ENCODE measurements around the gene FOXS1. TPM values are rescaled to one million over a fixed set of nuclear protein-coding genes. Genes with fewer than 3 reads are reported as not detected.

FOXS1 gene
- total and polyA plus RNA-seq, 10 of the 15 experiments (the other 5 are each of a cell fraction or from before 2014, with no cell fraction given): not detected

- TF ChIP-seq CUX1 (IDR thresholded peaks at IDR 0.05; ENCODE audit: insufficient replicate concordance, low read depth, low read length): no peak
- no peak for TF ChIP-seq SMC3 (IDR thresholded peaks at IDR 0.05; ENCODE audit: borderline replicate concordance, low read length)
- TF ChIP-seq PRDM15 (CRISPR knock-in tag; IDR thresholded peaks at IDR 0.05): no peak
- TF ChIP-seq SRF (IDR thresholded peaks at IDR 0.05; ENCODE audit: low read depth in 2 of 2, low read length in 2 of 2): no peak
- no peak for TF ChIP-seq PML (IDR thresholded peaks at IDR 0.05; ENCODE audit: low read length)
- no peak for TF ChIP-seq IKZF2 (IDR thresholded peaks at IDR 0.05)
- no peak for TF ChIP-seq ATF2 (IDR thresholded peaks at IDR 0.05; ENCODE audit: low read length)
- no peak for TF ChIP-seq ZNF217 (IDR thresholded peaks at IDR 0.05)
- TF ChIP-seq PAX8 (IDR thresholded peaks at IDR 0.05): no peak
- TF ChIP-seq POLR2AphosphoS5 (IDR thresholded peaks at IDR 0.05; ENCODE audit: low read length): no peak
- TF ChIP-seq NR2C2 (IDR thresholded peaks at IDR 0.05; ENCODE audit: borderline replicate concordance, control insufficient read depth, insufficient read length, low read depth): no peak
- TF ChIP-seq ZNF24 (IDR thresholded peaks at IDR 0.05): no peak
Observed at GRCh38 chr20:31860390-31861134, 15.2 kb upstream of the FOXS1 start (continued).

Data from GM12878 (cell line).